Measurements from ENCODE around the gene OAS2. TPM values are rescaled to one million over a fixed set of nuclear protein-coding genes. Genes with fewer than 3 reads are reported as not detected.

The OAS2 gene
- total and polyA plus RNA-seq, 9 donors: 1.1 to 2.9 (median 2.1) TPM

DNA sequence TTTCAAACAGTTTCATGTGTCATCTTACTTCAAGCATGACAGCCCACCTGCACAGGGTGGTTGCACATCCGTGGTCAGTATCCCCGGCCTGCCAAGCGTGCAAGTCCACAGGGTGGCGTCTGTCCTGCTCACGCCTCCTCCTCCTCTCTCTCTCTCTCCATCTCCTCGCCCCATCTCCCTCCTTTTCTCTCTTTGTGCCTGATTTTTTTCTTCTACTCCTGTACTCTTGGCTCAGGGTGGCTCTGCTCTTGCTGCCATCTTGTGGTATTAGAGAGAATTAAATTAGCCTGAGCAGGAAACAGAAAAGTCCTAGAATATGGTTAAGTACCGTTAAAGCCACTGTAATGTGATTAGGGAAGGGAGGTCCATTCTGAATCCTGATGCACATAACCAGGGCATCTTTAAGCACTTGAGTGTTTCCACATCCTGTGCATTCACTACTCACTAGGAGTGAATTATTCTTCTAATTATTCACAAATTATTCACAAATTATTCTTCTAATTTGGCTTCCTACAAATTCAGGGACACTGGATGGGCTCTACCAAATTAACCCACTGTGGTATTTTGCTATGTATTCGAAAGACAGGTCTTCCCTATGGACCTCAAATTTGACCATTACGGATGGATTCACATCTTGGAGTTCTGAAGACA is 52.7 kb downstream of the OAS2 start:
- WGBS (ENCODE audit: insufficient coverage): 0% methylated on average over 3 of the region's 9 CpGs
- Histone ChIP-seq H3K27me3 (ENCODE audit: control insufficient read depth, insufficient read depth, low read length) (peaks cover 4% of the 10 kb centered on the region), H3K27ac (ENCODE audit: low read length) (no peak overlapping the region), H3K9me3 (replicated peaks; ENCODE audit: control insufficient read depth, low read depth, low read length) (no peaks in the 10 kb centered on the region), H3K4me3 (ENCODE audit: low read length) (no peak overlapping the region), H3K36me3 (ENCODE audit: control insufficient read depth, insufficient read depth, low read length) (no peaks in the 10 kb centered on the region), H3K4me1 (ENCODE audit: control insufficient read depth, insufficient read depth, low read length) (no peaks in the 10 kb centered on the region)
- peak; percentile 77 for DNase-seq

DNA sequence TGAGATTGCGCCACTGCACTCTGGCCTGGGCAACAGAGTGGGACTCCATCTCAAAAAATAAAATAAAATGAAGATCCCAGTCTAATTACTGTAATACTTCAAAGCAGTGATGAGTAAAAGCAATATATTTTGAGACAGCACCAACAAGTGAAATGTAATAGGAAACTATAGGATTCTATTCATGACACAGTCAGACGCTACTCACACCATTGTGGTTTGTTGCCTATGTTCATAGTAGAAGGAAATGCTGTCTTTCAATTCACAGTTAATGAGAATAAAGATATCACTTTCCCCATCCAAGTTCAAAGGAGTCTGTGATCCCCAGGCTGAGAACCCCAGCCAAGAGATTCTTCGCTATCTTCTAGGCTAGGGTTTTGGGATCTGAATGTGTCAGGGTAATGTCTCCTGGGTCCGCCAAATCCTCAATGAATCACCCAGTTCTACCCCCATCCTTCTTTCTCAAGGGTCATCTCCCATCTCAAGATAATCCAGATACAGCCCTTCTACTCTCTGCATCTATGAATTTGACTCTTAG is 61.7 kb downstream of the OAS2 start:
- Histone ChIP-seq H3K4me1 (ENCODE audit: control insufficient read depth, insufficient read depth, low read length) (no peaks in the 10 kb centered on the region), H3K4me3 (ENCODE audit: low read length) (no peak overlapping the region), H3K36me3 (ENCODE audit: control insufficient read depth, insufficient read depth, low read length) (no peaks in the 10 kb centered on the region), H3K9me3 (replicated peaks; ENCODE audit: control insufficient read depth, low read depth, low read length) (no peaks in the 10 kb centered on the region), H3K27ac (ENCODE audit: low read length) (no peak overlapping the region), H3K27me3 (ENCODE audit: control insufficient read depth, insufficient read depth, low read length) (peaks cover 6% of the 10 kb centered on the region)
- WGBS (ENCODE audit: insufficient coverage): no CpG with 5 or more reads among the region's 4 CpGs
- DNase-seq: no peak

DNA sequence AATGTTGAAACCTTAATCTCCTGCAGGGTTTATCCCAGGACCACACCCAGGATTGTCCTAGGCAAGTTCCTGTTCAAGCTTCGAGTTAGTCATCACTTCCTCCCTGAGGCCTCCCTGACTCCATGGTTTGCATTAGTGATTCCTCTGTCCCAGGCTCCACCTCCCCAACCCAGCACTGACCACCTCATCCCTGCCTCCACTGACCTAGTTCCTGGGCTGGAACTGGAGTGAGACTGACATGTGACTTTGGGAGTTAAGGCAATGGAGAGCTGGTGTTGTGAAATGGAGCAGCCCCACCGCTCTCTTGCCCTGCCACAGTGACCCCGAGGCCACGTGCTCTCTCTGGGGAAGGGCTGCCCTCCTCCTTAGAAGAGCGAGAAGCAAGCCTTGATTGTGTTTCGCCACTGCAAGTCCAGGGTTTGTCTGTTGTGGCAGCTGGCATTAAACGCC is 62.4 kb downstream of the OAS2 start:
- Histone ChIP-seq H3K27me3 (ENCODE audit: control insufficient read depth, insufficient read depth, low read length) (peaks cover 6% of the 10 kb centered on the region), H3K36me3 (ENCODE audit: control insufficient read depth, insufficient read depth, low read length) (no peaks in the 10 kb centered on the region), H3K4me3 (ENCODE audit: low read length) (no peak overlapping the region), H3K27ac (ENCODE audit: low read length) (no peak overlapping the region), H3K4me1 (ENCODE audit: control insufficient read depth, insufficient read depth, low read length) (no peaks in the 10 kb centered on the region), H3K9me3 (replicated peaks; ENCODE audit: control insufficient read depth, low read depth, low read length) (no peaks in the 10 kb centered on the region)
- 63% methylated on average over 4 of the region's 7 CpGs for WGBS (ENCODE audit: insufficient coverage)
- DNase-seq: no peak

DNA sequence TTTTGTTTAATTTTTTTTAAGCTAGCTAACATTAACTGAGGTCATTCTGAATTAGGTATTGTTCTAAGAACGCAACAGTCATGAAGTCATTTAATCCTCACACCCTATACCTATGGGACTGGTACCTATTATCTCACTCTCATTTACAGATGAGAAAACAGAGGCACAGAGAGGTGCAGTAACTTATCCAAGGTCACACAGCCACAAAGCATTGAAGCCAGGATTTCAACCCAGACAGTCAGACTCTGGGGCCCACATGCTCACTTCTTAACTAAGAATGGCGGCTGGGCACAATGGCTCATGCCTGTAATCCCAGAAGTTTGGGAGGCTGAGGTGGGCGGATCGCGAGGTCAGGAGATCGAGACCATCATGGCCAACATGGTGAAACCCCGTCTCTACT is 63.2 kb downstream of the OAS2 start:
- no peaks in the 10 kb centered on the region for H3K36me3 ChIP-seq (ENCODE audit: control insufficient read depth, insufficient read depth, low read length)

DNA sequence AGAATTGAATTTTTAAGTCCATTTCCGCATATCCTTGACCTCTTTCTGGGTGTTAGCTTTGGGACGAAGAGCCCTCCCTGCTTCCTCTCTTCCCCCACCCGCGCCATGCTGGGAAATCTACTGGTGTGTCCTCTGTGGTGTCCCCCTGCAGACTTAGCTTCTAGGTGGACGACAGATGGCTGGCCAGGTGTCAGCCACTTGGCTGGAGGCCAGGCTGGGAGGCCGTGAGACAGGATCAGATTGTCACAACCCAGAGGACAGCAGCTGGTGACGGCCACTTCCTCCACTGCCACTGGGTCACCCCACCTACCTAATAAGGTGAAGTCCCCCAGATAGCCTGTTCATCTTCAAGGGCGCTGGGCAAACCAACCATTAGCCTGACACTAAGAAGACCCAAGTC is 64.9 kb downstream of the OAS2 start:
- WGBS (ENCODE audit: insufficient coverage): 60% methylated on average over 7 of the region's 8 CpGs
- Histone ChIP-seq H3K27ac (ENCODE audit: low read length) (no peak overlapping the region), H3K27me3 (ENCODE audit: control insufficient read depth, insufficient read depth, low read length) (peaks cover 6% of the 10 kb centered on the region), H3K9me3 (replicated peaks; ENCODE audit: control insufficient read depth, low read depth, low read length) (no peaks in the 10 kb centered on the region), H3K4me1 (ENCODE audit: control insufficient read depth, insufficient read depth, low read length) (no peaks in the 10 kb centered on the region), H3K4me3 (ENCODE audit: low read length) (no peak overlapping the region), H3K36me3 (ENCODE audit: control insufficient read depth, insufficient read depth, low read length) (no peaks in the 10 kb centered on the region)
- DNase-seq: no peak

More for the DNA sequence above, 63.2 kb downstream of the OAS2 start:
- no peak overlapping the region for H3K27ac ChIP-seq (ENCODE audit: low read length)
- H3K9me3 ChIP-seq (replicated peaks; ENCODE audit: control insufficient read depth, low read depth, low read length): no peaks in the 10 kb centered on the region
- no peak for DNase-seq
- H3K4me1 ChIP-seq (ENCODE audit: control insufficient read depth, insufficient read depth, low read length): no peaks in the 10 kb centered on the region
- H3K27me3 ChIP-seq (ENCODE audit: control insufficient read depth, insufficient read depth, low read length): peaks cover 6% of the 10 kb centered on the region
- 86% methylated on average over 1 of the region's 7 CpGs for WGBS (ENCODE audit: insufficient coverage)
- no peak overlapping the region for H3K4me3 ChIP-seq (ENCODE audit: low read length)

DNA sequence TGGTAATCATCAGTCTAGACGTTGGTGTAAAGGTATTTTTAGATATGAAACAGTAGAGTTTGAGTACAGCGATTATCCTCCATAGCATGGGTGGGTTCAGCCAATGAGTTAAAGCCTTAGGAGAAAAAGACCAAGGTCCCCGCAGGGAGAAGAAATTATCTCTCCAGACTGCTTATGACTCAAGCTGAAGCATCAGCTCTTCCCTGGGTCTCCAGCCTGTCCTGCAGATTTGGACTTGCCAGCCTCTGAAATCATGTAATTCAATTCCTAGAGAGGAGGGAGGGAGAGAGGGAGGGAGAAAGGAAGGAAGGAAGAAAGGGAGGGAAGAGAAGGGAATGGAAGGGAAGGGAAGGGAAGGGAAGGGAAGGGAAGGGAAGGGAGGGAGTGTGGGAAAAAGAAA is 66.2 kb downstream of the OAS2 start:
- no peaks in the 10 kb centered on the region for H3K9me3 ChIP-seq (replicated peaks; ENCODE audit: control insufficient read depth, low read depth, low read length)
- H3K4me3 ChIP-seq (ENCODE audit: low read length): no peak overlapping the region
- no peaks in the 10 kb centered on the region for H3K36me3 ChIP-seq (ENCODE audit: control insufficient read depth, insufficient read depth, low read length)
- DNase-seq: no peak
- no CpG with 5 or more reads among the region's 3 CpGs for WGBS (ENCODE audit: insufficient coverage)
- H3K4me1 ChIP-seq (ENCODE audit: control insufficient read depth, insufficient read depth, low read length): no peaks in the 10 kb centered on the region
- peaks cover 9% of the 10 kb centered on the region for H3K27me3 ChIP-seq (ENCODE audit: control insufficient read depth, insufficient read depth, low read length)
- no peak overlapping the region for H3K27ac ChIP-seq (ENCODE audit: low read length)

DNA sequence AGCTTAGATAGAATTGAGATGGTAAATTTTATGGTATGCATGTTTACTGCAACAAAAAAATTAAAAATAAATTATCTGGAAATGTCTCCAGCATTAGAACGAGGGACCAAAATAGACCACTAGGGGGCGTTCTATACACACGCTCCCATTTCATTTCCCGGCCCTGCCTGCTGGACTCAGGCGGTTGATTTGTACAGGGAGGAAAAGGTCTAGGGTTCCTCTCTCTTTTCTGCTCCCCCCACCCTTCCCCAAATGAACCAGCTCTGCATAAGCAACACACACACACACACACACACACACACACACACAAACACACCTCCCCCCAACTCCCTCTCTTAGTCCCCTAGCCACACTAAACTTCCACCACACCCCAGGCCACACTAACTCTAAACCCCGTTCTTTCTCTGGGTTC is 70.4 kb downstream of the OAS2 start:
- Histone ChIP-seq H3K4me1 (ENCODE audit: control insufficient read depth, insufficient read depth, low read length) (no peaks in the 10 kb centered on the region), H3K27me3 (ENCODE audit: control insufficient read depth, insufficient read depth, low read length) (peaks cover 22% of the 10 kb centered on the region), H3K9me3 (replicated peaks; ENCODE audit: control insufficient read depth, low read depth, low read length) (no peaks in the 10 kb centered on the region), H3K36me3 (ENCODE audit: control insufficient read depth, insufficient read depth, low read length) (no peaks in the 10 kb centered on the region), H3K4me3 (ENCODE audit: low read length) (no peak overlapping the region), H3K27ac (ENCODE audit: low read length) (no peak overlapping the region)
- peak; percentile 74 for DNase-seq
- no CpG with 5 or more reads among the region's 6 CpGs for WGBS (ENCODE audit: insufficient coverage)

DNA sequence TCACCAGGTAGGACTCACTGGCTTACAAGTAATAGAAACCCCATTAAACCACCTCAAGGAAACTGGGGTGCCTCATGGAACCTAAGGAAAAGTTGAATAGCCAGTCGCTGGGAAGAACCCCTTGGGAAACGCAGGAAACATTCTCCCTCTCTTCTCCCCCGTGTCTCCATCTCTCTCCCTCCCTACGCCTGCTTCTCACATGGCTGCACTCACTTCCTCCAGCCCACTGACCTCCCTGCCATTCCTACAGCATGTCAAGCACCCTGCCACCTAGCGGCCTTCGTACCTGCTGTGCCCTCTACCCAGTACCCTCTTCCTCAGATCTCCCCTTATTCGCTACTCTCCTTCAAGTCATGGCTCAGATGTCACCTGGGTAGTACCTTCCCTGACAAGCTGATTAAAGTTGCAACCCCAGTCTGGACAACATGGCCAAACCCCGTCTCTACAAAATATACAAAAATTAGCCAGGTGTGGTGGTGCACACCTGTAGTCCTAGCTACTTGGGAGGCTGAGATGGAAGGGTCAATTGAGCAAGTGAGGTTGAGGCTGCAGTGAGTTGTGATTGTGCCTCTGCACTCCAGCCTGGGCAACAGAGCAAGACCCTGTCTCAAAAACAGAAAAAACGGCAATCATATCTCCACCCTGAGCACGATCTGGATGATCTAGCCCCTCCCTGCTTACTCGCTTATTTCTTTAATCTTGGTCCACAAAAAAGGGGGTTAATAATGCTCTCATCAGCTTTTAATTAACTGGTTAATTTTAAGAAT is 71.8 kb downstream of the OAS2 start:
- Histone ChIP-seq H3K27ac (ENCODE audit: low read length) (no peak overlapping the region), H3K36me3 (ENCODE audit: control insufficient read depth, insufficient read depth, low read length) (no peaks in the 10 kb centered on the region), H3K4me3 (ENCODE audit: low read length) (no peak overlapping the region), H3K27me3 (ENCODE audit: control insufficient read depth, insufficient read depth, low read length) (peaks cover 25% of the 10 kb centered on the region), H3K9me3 (replicated peaks; ENCODE audit: control insufficient read depth, low read depth, low read length) (no peaks in the 10 kb centered on the region), H3K4me1 (ENCODE audit: control insufficient read depth, insufficient read depth, low read length) (no peaks in the 10 kb centered on the region)
- no peak for DNase-seq
- WGBS (ENCODE audit: insufficient coverage): 17% methylated on average over 7 of the region's 11 CpGs

DNA sequence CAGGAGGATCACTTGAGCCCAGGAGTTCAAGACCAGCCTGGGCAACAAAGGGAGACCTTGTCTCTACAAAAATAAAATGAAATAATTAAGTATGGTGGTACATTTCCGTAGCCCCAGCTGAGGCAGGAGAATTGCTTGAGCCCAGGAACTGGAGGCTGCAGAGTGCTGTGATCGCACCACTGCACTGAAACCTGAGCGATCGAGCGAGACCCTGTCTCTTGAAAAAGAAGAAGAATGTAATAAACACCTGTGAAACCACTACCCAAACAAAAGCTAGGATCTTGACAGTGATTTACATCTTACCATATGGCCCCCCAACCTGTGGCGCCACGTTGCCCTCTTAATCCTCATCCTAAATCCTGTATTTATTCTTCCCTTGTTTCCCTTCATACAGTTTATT is 72.5 kb downstream of the OAS2 start:
- no peak for DNase-seq
- Histone ChIP-seq H3K27ac (ENCODE audit: low read length) (no peak overlapping the region), H3K4me1 (ENCODE audit: control insufficient read depth, insufficient read depth, low read length) (peaks cover 3% of the 10 kb centered on the region), H3K27me3 (ENCODE audit: control insufficient read depth, insufficient read depth, low read length) (peaks cover 31% of the 10 kb centered on the region), H3K36me3 (ENCODE audit: control insufficient read depth, insufficient read depth, low read length) (no peaks in the 10 kb centered on the region), H3K9me3 (replicated peaks; ENCODE audit: control insufficient read depth, low read depth, low read length) (no peaks in the 10 kb centered on the region), H3K4me3 (ENCODE audit: low read length) (no peak overlapping the region)
- no CpG with 5 or more reads among the region's 7 CpGs for WGBS (ENCODE audit: insufficient coverage)

DNA sequence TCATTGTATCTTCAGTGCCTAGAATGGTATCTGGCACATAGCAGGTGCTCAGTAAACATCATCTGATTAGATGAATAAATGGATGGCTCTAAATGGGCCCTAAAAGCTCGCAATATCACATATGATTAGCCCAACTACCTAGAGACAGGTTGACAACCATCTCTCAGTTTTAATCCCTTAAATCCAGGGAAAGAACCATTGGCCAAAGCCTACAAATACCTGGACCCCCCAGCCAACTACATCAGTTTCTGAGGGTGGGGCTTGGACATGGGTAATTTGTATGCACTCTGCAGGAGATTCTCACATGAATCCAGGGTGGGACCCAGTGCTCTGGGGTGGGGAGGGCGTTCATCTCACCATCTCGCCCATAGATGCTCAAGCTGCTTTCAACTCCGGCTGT is 73.4 kb downstream of the OAS2 start:
- WGBS (ENCODE audit: insufficient coverage): 96% methylated on average over 2 of the region's 4 CpGs
- Histone ChIP-seq H3K4me3 (ENCODE audit: low read length) (no peak overlapping the region), H3K27ac (ENCODE audit: low read length) (no peak overlapping the region), H3K9me3 (replicated peaks; ENCODE audit: control insufficient read depth, low read depth, low read length) (no peaks in the 10 kb centered on the region), H3K4me1 (ENCODE audit: control insufficient read depth, insufficient read depth, low read length) (peaks cover 3% of the 10 kb centered on the region), H3K27me3 (ENCODE audit: control insufficient read depth, insufficient read depth, low read length) (peaks cover 39% of the 10 kb centered on the region), H3K36me3 (ENCODE audit: control insufficient read depth, insufficient read depth, low read length) (no peaks in the 10 kb centered on the region)
- no peak for DNase-seq
